Measurements from ENCODE around the gene PPP3CA. TPM values are rescaled to one million over a fixed set of nuclear protein-coding genes. Genes with fewer than 3 reads are reported as not detected.
A peak's percentile ranks its signal among the peaks of the same experiment; 100 is the strongest.

The PPP3CA gene
- total and polyA plus RNA-seq, 2 of the 13 experiments (the other 11 are each of a cell fraction or from before 2014, with no cell fraction given): 4.8 to 13.2 TPM

DNA sequence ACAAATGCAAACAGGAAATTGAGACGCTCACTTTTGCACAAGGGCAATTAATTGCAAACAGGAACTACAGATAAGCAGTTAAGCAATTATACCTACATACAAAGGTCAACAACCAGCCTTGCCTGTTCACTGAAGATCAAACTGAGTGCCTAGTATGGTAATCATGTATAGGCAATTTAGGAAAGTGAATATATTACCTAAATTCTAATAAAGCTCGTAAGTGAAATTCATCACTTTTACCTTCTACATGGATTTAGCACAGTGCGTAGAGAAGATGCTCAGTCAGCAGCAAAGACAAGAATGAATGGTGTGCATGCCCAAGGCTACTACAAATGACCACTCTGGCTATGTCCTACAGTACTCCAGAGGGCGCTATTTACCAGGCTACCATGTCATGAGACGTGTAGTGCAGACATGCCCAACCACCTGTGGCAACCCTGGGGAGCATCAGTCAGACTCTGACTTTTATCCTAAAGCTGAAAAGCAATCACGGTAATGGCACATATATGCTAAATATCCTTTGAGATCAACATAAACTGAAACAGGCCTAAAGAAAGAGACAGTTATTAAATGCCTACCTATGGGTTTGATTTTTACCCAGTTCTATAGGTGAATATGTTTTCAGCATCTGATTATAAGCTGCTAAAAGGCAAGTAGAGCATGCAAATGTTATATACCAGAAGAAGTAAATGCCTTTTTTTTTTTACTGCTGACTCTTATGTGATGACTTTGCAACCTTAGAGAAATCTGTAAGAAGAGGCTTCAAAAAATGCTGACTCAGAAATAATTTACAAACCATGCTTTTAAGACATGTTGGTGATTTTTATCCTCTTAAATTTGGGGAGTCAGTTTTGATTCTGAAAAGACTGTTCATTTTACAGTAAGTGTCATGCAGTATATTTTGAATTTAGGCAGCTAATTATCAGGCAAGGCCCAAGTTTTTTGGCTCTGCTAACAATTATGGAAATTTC is 178.0 kb downstream of the PPP3CA start (continued):
- TF ChIP-seq SATB2 (CRISPR knock-in tag; IDR thresholded peaks at IDR 0.05): no peak
- no peak for TF ChIP-seq ZNF430 (CRISPR knock-in tag; IDR thresholded peaks at IDR 0.05)
- no peak for TF ChIP-seq REL (CRISPR knock-in tag; conservative IDR thresholded peaks at IDR 0.05)
- TF ChIP-seq ZNF136 (CRISPR knock-in tag; IDR thresholded peaks at IDR 0.05; ENCODE audit: low read depth): no peak
- TF ChIP-seq, protein P1, sequence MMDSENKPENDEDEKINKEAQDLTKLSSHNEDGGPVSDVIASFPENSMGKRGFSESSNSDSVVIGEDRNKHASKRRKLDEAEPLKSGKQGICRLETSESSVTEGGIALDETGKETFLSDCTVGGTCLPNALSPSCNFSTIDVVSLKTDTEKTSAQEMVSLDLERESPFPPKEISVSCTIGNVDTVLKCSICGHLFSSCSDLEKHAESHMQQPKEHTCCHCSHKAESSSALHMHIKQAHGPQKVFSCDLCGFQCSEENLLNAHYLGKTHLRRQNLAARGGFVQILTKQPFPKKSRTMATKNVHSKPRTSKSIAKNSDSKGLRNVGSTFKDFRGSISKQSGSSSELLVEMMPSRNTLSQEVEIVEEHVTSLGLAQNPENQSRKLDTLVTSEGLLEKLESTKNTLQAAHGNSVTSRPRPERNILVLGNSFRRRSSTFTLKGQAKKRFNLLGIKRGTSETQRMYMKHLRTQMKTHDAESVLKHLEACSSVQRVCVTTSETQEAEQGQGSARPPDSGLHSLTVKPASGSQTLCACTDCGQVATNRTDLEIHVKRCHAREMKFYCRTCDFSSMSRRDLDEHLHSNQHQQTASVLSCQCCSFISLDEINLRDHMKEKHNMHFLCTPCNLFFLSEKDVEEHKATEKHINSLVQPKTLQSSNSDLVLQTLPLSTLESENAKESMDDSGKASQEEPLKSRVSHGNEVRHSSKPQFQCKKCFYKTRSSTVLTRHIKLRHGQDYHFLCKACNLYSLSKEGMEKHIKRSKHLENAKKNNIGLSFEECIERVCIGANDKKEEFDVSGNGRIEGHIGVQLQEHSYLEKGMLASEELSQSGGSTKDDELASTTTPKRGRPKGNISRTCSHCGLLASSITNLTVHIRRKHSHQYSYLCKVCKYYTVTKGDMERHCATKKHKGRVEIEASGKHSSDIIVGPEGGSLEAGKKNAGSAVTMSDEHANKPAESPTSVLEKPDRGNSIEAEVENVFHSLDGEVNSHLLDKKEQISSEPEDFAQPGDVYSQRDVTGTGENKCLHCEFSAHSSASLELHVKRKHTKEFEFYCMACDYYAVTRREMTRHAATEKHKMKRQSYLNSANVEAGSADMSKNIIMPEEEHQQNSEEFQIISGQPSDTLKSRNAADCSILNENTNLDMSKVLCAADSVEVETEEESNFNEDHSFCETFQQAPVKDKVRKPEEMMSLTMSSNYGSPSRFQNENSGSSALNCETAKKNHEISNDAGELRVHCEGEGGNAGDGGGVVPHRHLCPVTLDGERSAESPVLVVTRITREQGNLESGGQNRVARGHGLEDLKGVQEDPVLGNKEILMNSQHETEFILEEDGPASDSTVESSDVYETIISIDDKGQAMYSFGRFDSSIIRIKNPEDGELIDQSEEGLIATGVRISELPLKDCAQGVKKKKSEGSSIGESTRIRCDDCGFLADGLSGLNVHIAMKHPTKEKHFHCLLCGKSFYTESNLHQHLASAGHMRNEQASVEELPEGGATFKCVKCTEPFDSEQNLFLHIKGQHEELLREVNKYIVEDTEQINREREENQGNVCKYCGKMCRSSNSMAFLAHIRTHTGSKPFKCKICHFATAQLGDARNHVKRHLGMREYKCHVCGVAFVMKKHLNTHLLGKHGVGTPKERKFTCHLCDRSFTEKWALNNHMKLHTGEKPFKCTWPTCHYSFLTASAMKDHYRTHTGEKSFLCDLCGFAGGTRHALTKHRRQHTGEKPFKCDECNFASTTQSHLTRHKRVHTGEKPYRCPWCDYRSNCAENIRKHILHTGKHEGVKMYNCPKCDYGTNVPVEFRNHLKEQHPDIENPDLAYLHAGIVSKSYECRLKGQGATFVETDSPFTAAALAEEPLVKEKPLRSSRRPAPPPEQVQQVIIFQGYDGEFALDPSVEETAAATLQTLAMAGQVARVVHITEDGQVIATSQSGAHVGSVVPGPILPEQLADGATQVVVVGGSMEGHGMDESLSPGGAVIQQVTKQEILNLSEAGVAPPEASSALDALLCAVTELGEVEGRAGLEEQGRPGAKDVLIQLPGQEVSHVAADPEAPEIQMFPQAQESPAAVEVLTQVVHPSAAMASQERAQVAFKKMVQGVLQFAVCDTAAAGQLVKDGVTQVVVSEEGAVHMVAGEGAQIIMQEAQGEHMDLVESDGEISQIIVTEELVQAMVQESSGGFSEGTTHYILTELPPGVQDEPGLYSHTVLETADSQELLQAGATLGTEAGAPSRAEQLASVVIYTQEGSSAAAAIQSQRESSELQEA (CRISPR knock-in tag; IDR thresholded peaks at IDR 0.05; ENCODE audit: not compliant biosample characterization): no peak
- no peak for TF ChIP-seq ZNF34 (CRISPR knock-in tag; IDR thresholded peaks at IDR 0.05; ENCODE audit: borderline replicate concordance)
- TF ChIP-seq, protein P2, sequence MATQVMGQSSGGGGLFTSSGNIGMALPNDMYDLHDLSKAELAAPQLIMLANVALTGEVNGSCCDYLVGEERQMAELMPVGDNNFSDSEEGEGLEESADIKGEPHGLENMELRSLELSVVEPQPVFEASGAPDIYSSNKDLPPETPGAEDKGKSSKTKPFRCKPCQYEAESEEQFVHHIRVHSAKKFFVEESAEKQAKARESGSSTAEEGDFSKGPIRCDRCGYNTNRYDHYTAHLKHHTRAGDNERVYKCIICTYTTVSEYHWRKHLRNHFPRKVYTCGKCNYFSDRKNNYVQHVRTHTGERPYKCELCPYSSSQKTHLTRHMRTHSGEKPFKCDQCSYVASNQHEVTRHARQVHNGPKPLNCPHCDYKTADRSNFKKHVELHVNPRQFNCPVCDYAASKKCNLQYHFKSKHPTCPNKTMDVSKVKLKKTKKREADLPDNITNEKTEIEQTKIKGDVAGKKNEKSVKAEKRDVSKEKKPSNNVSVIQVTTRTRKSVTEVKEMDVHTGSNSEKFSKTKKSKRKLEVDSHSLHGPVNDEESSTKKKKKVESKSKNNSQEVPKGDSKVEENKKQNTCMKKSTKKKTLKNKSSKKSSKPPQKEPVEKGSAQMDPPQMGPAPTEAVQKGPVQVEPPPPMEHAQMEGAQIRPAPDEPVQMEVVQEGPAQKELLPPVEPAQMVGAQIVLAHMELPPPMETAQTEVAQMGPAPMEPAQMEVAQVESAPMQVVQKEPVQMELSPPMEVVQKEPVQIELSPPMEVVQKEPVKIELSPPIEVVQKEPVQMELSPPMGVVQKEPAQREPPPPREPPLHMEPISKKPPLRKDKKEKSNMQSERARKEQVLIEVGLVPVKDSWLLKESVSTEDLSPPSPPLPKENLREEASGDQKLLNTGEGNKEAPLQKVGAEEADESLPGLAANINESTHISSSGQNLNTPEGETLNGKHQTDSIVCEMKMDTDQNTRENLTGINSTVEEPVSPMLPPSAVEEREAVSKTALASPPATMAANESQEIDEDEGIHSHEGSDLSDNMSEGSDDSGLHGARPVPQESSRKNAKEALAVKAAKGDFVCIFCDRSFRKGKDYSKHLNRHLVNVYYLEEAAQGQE (IDR thresholded peaks at IDR 0.05; ENCODE audit: borderline replicate concordance in 1 of 2, low read depth in 1 of 2, low read length in 2 of 2): no peak
- TF ChIP-seq ZNF660 (CRISPR knock-in tag; IDR thresholded peaks at IDR 0.05; ENCODE audit: borderline replicate concordance, low read depth): no peak
- TF ChIP-seq NKX3-1 (CRISPR knock-in tag; IDR thresholded peaks at IDR 0.05): no peak; the same call in 1 of the 2 replicates
- TF ChIP-seq EP300 (IDR thresholded peaks at IDR 0.05; ENCODE audit: low read depth in 2 of 2, low read length in 2 of 2): peak in 1 of 2 experiments; percentile 88; a peak in 2 of 4 replicates
- peak; percentile 43; the same call in 1 of the 2 replicates for TF ChIP-seq EP300 (CRISPR knock-in tag; IDR thresholded peaks at IDR 0.05; ENCODE audit: borderline replicate concordance)
- TF ChIP-seq, protein P3, sequence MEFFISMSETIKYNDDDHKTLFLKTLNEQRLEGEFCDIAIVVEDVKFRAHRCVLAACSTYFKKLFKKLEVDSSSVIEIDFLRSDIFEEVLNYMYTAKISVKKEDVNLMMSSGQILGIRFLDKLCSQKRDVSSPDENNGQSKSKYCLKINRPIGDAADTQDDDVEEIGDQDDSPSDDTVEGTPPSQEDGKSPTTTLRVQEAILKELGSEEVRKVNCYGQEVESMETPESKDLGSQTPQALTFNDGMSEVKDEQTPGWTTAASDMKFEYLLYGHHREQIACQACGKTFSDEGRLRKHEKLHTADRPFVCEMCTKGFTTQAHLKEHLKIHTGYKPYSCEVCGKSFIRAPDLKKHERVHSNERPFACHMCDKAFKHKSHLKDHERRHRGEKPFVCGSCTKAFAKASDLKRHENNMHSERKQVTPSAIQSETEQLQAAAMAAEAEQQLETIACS (CRISPR knock-in tag; IDR thresholded peaks at IDR 0.05): no peak
- no peak for TF ChIP-seq HES4 (CRISPR knock-in tag; IDR thresholded peaks at IDR 0.05; ENCODE audit: borderline replicate concordance)
- no peak for TF ChIP-seq KLF9 (CRISPR knock-in tag; IDR thresholded peaks at IDR 0.05; ENCODE audit: low read depth)
- TF ChIP-seq POLR2AphosphoS5 (IDR thresholded peaks at IDR 0.05; ENCODE audit: low read depth, low read length): no peak
